ENCODE results near the gene PPP3CA.
A peak's percentile ranks its signal among the peaks of the same experiment; 100 is the strongest.

The PPP3CA gene

GRCh38 chr4:101348995-101349800 is 1.9 kb upstream of the PPP3CA start:
- no peak for TF ChIP-seq CTCF (IDR thresholded peaks at IDR 0.05; ENCODE audit: poor library complexity, severe bottlenecking)
- Histone ChIP-seq H3K36me3 (ENCODE audit: low read depth) (peaks cover 6% of the 10 kb centered on the region; the same call in 1 of the 2 replicates), H3K9me3 (ENCODE audit: severe bottlenecking) (no peaks in the 10 kb centered on the region), H3K27ac (ENCODE audit: poor library complexity, severe bottlenecking) (peak overlapping the region; percentile 94), H3K27me3 (ENCODE audit: insufficient read depth, poor library complexity, severe bottlenecking) (no peaks in the 10 kb centered on the region), H3K4me3 (ENCODE audit: severe bottlenecking) (peak overlapping the region; percentile 80), H3K4me1 (ENCODE audit: insufficient read depth, poor library complexity, severe bottlenecking) (peaks cover 24% of the 10 kb centered on the region)
- DNase-seq (ENCODE audit: low spot score) (peak; percentile 65), ATAC-seq (ENCODE audit: low read depth) (peak; percentile 2; the same call in 1 of the 3 replicates)

GRCh38 chr4:101348367-101348827 is 1.1 kb upstream of the PPP3CA start:
- H3K27ac ChIP-seq (ENCODE audit: poor library complexity, severe bottlenecking): peak overlapping the region; percentile 94
- H3K4me3 ChIP-seq (ENCODE audit: severe bottlenecking): peak overlapping the region; percentile 80
- peaks cover 28% of the 10 kb centered on the region for H3K4me1 ChIP-seq (ENCODE audit: insufficient read depth, poor library complexity, severe bottlenecking)
- peak; percentile 1 for ATAC-seq (ENCODE audit: low read depth)
- peaks cover 7% of the 10 kb centered on the region; the same call in 1 of the 2 replicates for H3K36me3 ChIP-seq (ENCODE audit: low read depth)
- no peaks in the 10 kb centered on the region for H3K27me3 ChIP-seq (ENCODE audit: insufficient read depth, poor library complexity, severe bottlenecking)
- no peak for TF ChIP-seq CTCF (IDR thresholded peaks at IDR 0.05; ENCODE audit: poor library complexity, severe bottlenecking)
- no peaks in the 10 kb centered on the region for H3K9me3 ChIP-seq (ENCODE audit: severe bottlenecking)
- DNase-seq (ENCODE audit: low spot score): no peak

- peak; percentile 96 for DNase-seq (ENCODE audit: low spot score)
- Histone ChIP-seq H3K27me3 (ENCODE audit: insufficient read depth, poor library complexity, severe bottlenecking) (no peaks in the 10 kb centered on the region), H3K36me3 (ENCODE audit: low read depth) (peaks cover 10% of the 10 kb centered on the region; the same call in 1 of the 2 replicates), H3K9me3 (ENCODE audit: severe bottlenecking) (no peaks in the 10 kb centered on the region), H3K27ac (ENCODE audit: poor library complexity, severe bottlenecking) (peak overlapping the region; percentile 94), H3K4me3 (ENCODE audit: severe bottlenecking) (peak overlapping the region; percentile 80), H3K4me1 (ENCODE audit: insufficient read depth, poor library complexity, severe bottlenecking) (peaks cover 28% of the 10 kb centered on the region)
- no peak for TF ChIP-seq CTCF (IDR thresholded peaks at IDR 0.05; ENCODE audit: poor library complexity, severe bottlenecking)
- ATAC-seq (ENCODE audit: low read depth): peak; percentile 79
These were observed 436 bp upstream of the PPP3CA start for GRCh38 chr4:101347557-101348366.

- H3K9me3 ChIP-seq (ENCODE audit: severe bottlenecking): no peaks in the 10 kb centered on the region
- TF ChIP-seq CTCF (IDR thresholded peaks at IDR 0.05; ENCODE audit: poor library complexity, severe bottlenecking): no peak
- ATAC-seq (ENCODE audit: low read depth) (no peak), DNase-seq (ENCODE audit: low spot score) (peak; percentile 69)
- H3K27ac ChIP-seq (ENCODE audit: poor library complexity, severe bottlenecking): peak overlapping the region; percentile 94
- H3K4me1 ChIP-seq (ENCODE audit: insufficient read depth, poor library complexity, severe bottlenecking): peaks cover 28% of the 10 kb centered on the region
- peak overlapping the region; percentile 80 for H3K4me3 ChIP-seq (ENCODE audit: severe bottlenecking)
- no peaks in the 10 kb centered on the region for H3K27me3 ChIP-seq (ENCODE audit: insufficient read depth, poor library complexity, severe bottlenecking)
- H3K36me3 ChIP-seq (ENCODE audit: low read depth): peaks cover 13% of the 10 kb centered on the region
These were observed 717 bp downstream of the PPP3CA start for GRCh38 chr4:101346351-101347266.

Measured in RWPE2 (cell line).